ENCODE measurements around the gene COBLL1.

Gene COBLL1

DNA sequence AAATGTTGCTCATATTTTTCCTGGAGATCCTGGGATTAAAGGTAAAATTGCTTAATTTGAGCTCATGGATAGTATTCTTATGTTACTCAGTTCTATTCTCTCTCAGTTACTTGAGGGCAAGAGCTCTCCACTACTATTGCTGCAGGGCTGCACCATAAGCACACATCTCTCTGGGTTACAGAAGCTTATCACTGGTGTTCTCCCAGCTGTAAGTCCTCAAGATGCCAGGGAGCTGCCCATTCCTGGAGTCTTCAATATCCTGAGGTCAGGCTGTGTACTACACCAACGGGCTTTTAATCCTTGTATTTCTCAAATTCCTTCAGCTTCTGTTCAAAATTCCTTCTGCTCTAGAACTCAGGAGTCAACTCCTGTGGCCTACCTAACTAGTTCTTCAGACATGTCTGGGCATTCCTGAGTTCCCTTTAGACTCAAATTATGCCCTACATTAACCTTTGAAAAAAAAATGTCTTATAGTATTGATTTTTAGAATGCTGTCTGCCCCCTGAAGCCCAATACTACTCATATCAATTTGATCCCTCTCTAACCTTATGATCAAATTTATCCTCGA lies 17.7 kb upstream of the COBLL1 start:
- TF ChIP-seq, protein P1, sequence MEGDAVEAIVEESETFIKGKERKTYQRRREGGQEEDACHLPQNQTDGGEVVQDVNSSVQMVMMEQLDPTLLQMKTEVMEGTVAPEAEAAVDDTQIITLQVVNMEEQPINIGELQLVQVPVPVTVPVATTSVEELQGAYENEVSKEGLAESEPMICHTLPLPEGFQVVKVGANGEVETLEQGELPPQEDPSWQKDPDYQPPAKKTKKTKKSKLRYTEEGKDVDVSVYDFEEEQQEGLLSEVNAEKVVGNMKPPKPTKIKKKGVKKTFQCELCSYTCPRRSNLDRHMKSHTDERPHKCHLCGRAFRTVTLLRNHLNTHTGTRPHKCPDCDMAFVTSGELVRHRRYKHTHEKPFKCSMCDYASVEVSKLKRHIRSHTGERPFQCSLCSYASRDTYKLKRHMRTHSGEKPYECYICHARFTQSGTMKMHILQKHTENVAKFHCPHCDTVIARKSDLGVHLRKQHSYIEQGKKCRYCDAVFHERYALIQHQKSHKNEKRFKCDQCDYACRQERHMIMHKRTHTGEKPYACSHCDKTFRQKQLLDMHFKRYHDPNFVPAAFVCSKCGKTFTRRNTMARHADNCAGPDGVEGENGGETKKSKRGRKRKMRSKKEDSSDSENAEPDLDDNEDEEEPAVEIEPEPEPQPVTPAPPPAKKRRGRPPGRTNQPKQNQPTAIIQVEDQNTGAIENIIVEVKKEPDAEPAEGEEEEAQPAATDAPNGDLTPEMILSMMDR (IDR thresholded peaks at IDR 0.05; ENCODE audit: control insufficient read depth, insufficient read depth, low read depth, low read length, missing control alignments) = no peak
- no peak for DNase-seq (ENCODE audit: low read depth)
- H3K4me3 ChIP-seq (ENCODE audit: control insufficient read depth, low read depth, low read length) = no peak overlapping the region

DNA sequence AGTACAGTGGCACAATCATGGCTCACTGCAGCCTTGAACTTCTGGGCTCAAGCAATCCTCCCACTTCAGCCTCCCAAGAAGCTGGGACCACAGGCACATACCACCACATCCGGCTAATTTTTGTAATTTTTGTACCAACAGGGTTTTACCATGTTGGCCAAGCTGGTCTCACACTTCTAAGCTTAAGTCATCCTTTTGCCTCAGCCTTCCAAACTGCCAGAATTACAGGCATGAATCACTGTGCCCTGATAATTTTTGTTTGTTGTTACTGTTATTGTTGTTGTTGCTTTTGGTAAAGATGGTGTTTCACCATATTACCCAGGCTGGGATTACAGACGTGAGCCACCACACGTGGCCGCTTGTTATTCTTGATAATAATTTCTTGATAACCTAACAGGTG lies 10.5 kb upstream of the COBLL1 start:
- H3K4me3 ChIP-seq (ENCODE audit: control insufficient read depth, low read depth, low read length) = no peak overlapping the region
- DNase-seq (ENCODE audit: low read depth) = no peak
- TF ChIP-seq, protein P1 (IDR thresholded peaks at IDR 0.05; ENCODE audit: control insufficient read depth, insufficient read depth, low read depth, low read length, missing control alignments) = no peak

DNA sequence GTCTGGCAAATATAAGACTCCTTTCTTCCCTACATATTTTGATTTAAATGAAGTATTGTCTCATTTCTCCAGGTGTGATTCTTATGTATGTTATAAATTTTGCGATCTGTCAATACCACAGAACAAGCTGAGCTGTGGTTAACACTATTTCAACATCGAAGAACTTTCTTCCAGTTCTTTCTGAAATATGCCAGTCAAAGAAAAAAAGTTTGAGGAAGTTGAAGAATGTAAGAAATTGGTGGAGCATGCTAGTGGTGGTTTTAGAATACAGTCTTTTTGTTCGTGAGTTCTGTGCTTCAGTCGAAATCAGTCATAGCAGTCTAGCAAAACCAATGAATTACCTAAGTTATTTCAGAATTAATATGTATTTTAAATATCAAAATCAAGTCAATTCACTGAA lies 8.6 kb upstream of the COBLL1 start:
- no peak for DNase-seq (ENCODE audit: low read depth)
- no peak overlapping the region for H3K4me3 ChIP-seq (ENCODE audit: control insufficient read depth, low read depth, low read length)
- TF ChIP-seq, protein P1 (IDR thresholded peaks at IDR 0.05; ENCODE audit: control insufficient read depth, insufficient read depth, low read depth, low read length, missing control alignments) = no peak

DNA sequence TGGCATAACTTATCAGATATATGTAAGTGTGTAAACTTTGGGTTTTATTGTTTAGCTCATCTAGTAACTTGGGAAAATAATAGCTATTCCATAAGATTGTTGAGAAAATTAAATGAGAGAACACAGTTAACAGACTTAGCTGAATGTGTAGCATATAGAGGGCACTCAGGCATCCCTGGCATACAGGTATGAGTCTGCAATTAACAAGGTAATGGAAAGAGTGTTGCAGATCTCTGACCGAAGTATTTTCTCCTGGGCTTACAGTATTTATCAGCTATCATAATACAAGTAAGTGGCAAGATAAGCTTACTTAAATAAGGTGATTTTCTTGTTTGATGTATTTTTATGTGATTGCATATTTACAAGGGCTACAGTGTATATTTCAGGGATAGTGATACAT lies 7.9 kb upstream of the COBLL1 start:
- no peak overlapping the region for H3K4me3 ChIP-seq (ENCODE audit: control insufficient read depth, low read depth, low read length)
- no peak for DNase-seq (ENCODE audit: low read depth)
- TF ChIP-seq, protein P1 (IDR thresholded peaks at IDR 0.05; ENCODE audit: control insufficient read depth, insufficient read depth, low read depth, low read length, missing control alignments) = no peak

DNA sequence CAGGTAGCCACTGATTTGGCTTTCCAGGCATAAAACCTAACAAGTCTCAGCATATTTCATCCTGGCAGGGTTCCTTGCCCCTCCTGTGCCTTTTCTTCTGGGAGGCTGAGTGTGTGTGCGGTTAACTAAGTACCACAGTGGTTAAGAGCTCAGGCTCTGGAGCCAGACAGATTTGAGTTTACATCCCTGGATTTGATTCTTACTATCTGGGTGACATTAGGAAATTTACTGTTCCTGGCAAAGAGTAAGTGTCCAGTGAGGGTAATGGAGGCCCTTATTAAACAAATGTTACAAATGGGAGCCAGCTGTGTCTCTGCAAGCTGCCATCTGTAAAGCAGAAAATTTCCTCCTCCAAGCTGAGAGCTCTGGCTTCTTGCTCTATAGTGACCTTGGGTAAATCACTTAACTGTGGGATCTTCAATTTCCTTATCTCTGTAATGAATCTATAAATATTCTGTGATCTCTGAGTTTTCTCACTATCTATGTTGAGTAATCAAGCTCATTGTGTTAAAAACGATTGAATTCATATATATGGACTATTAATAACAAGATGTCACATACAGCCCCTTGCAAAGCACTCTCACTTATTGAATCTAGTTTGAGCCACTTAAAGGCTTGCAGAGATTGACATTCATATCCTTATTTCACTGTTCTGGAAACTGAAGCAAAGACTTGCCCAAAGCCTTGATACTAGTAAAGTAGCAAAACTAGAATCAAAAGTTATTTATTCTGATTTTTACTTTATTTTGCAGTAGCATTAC lies 6.5 kb upstream of the COBLL1 start:
- no peak overlapping the region for H3K4me3 ChIP-seq (ENCODE audit: control insufficient read depth, low read depth, low read length)
- peak; percentile 61 for DNase-seq (ENCODE audit: low read depth)
- TF ChIP-seq, protein P1 (IDR thresholded peaks at IDR 0.05; ENCODE audit: control insufficient read depth, insufficient read depth, low read depth, low read length, missing control alignments) = no peak

DNA sequence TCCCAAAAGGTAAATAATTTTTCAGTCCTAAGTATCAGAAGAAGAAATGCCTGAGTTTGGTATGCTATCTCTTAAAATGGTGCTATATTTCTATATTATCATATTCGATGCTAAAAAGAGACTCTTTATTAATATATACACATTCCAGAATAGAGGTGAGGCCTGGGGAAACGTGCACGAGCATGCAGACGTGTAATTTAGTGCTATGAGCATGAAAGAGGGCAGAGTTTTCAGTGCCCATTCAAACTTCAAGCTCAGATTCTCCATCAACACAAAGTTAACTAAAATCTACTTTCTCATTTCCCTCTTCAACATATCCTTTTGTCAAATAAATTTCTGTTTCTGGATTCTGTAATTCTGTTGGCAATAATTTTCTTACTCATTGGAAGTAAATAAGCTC lies 5.7 kb upstream of the COBLL1 start:
- H3K4me3 ChIP-seq (ENCODE audit: control insufficient read depth, low read depth, low read length) = no peak overlapping the region
- TF ChIP-seq, protein P1 (IDR thresholded peaks at IDR 0.05; ENCODE audit: control insufficient read depth, insufficient read depth, low read depth, low read length, missing control alignments) = no peak
- no peak for DNase-seq (ENCODE audit: low read depth)

All from AG09309 (cell line).